ENCODE results near the gene BICRA.
A peak's percentile ranks its signal among the peaks of the same experiment; 100 is the strongest.

Gene BICRA

DNA sequence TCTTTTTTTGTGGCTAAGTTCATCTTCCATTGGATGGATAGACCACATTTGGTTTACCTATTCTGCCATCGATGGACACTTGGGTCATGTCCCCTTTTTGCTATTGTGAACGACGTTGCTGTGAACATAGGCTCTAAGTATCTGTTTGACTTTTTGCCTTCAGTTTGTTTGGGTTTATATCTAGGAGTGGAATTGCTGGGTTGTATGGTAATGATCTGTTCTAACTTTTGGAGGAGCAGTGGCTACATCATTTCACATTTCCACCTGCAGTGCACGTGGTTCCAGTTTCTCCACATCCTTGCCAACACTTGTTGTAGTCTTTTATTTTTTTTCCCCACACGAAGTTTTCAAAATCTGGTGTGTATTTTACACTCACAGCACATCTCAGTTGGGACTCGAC lies 21.7 kb downstream of the BICRA start:
- Histone ChIP-seq H3K36me3 (ENCODE audit: control insufficient read depth in 1 of 2, insufficient read depth in 2 of 2, low read length in 2 of 2) (peaks cover 2 to 8% of the 10 kb centered on the region in 2 experiments), H3K23ac (ENCODE audit: low read length) (no peak overlapping the region), H3K79me2 (ENCODE audit: control insufficient read depth, insufficient read depth, low read length, poor library complexity) (peaks cover 14% of the 10 kb centered on the region), H4K12ac (ENCODE audit: low read depth, low read length) (no peak overlapping the region), H2AK5ac (ENCODE audit: low read length) (no peak overlapping the region), H3K14ac (ENCODE audit: low read length) (no peak overlapping the region), H3K4me2 (ENCODE audit: low read length) (no peak overlapping the region), H2AFZ (ENCODE audit: insufficient read depth, low read length, poor library complexity) (no peak overlapping the region), H3K27me3 (ENCODE audit: insufficient read depth, low read length) (no peaks in the 10 kb centered on the region), H2BK12ac (ENCODE audit: low read length) (no peak overlapping the region), H3K4me3 (ENCODE audit: low read depth, low read length) (no peak overlapping the region), H2BK120ac (ENCODE audit: insufficient read depth, low read length, poor library complexity) (no peak overlapping the region), H3K4me1 (ENCODE audit: control insufficient read depth in 1 of 2, insufficient read depth in 2 of 2, low read length in 2 of 2) (peaks cover 16 to 20% of the 10 kb centered on the region in 2 experiments), H3K27ac (ENCODE audit: low read depth, low read length) (no peak overlapping the region), H3K9ac (ENCODE audit: low read length) (no peak overlapping the region), H4K91ac (ENCODE audit: low read depth, low read length) (no peak overlapping the region), H3K18ac (ENCODE audit: low read length) (no peak overlapping the region), H2BK5ac (ENCODE audit: low read depth, low read length, poor library complexity) (no peak overlapping the region), H3K4ac (ENCODE audit: low read depth, low read length) (peak overlapping the region; percentile 6), H4K8ac (ENCODE audit: low read depth, low read length) (no peak overlapping the region), H3K79me1 (ENCODE audit: low read length) (peaks cover 7% of the 10 kb centered on the region), H3K9me3 (ENCODE audit: insufficient read depth, low read depth, low read length) (no peaks in the 10 kb centered on the region)
- no CpG with 5 or more reads among the region's 6 CpGs for WGBS (ENCODE audit: extremely low coverage, insufficient coverage, insufficient read length)
- DNase-seq = no peak

DNA sequence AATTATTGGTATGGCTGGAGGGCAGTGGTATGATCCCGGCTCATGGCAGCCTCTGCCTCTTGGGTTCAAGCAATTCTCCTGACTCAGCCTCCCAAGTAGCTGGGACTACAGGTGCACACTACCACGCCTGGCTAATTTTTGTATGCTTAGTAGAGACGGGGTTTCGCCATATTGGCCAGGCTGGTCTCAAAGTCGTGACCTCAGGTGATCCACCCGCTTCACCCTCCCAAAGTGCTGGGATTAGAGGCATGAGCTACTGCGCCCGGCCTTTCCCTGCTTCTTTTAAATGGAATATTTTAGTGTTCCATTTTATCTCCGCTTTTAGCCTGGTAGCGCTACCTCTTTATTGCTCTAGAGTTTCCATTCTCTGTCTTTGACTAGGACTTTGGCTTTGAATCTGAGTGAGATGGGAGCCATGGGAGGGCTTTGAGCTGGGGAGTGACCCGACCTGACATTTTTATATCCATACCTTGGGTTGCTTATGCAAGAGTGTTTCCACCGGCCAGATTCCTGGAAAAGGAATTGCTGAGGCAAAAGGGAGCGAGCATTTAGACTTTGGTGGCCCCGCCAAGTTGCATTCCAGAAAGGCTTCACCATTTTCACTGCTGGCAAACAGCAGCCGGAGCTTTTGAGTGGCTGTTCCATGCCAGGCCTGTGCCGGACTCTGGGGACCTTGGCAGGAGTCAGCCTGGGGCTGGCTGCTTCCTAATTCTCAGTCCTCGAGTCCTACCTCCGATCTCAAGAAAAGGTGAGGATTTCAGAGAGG lies 22.9 kb downstream of the BICRA start:
- H3K79me1 ChIP-seq (ENCODE audit: low read length) = peaks cover 5% of the 10 kb centered on the region
- no peaks in the 10 kb centered on the region for H3K27me3 ChIP-seq (ENCODE audit: insufficient read depth, low read length)
- peaks cover 2 to 7% of the 10 kb centered on the region in 2 experiments for H3K36me3 ChIP-seq (ENCODE audit: control insufficient read depth in 1 of 2, insufficient read depth in 2 of 2, low read length in 2 of 2)
- H3K27ac ChIP-seq (ENCODE audit: low read depth, low read length) = peak overlapping the region; percentile 12
- peak overlapping the region; percentile 31 for H3K18ac ChIP-seq (ENCODE audit: low read length)
- peaks cover 12 to 13% of the 10 kb centered on the region in 2 experiments for H3K4me1 ChIP-seq (ENCODE audit: control insufficient read depth in 1 of 2, insufficient read depth in 2 of 2, low read length in 2 of 2)
- H3K4me3 ChIP-seq (ENCODE audit: low read depth, low read length) = no peak overlapping the region
- no peak overlapping the region for H4K8ac ChIP-seq (ENCODE audit: low read depth, low read length)
- WGBS (ENCODE audit: extremely low coverage, insufficient coverage, insufficient read length) = no CpG with 5 or more reads among the region's 18 CpGs
- H3K9me3 ChIP-seq (ENCODE audit: insufficient read depth, low read depth, low read length) = no peaks in the 10 kb centered on the region
- DNase-seq = peak; percentile 82 to 91
- no peak overlapping the region for H4K12ac ChIP-seq (ENCODE audit: low read depth, low read length)
- no peak overlapping the region for H3K23ac ChIP-seq (ENCODE audit: low read length)
- no peak overlapping the region for H2BK12ac ChIP-seq (ENCODE audit: low read length)
- H4K91ac ChIP-seq (ENCODE audit: low read depth, low read length) = no peak overlapping the region
- no peak overlapping the region for H3K14ac ChIP-seq (ENCODE audit: low read length)
- H2AFZ ChIP-seq (ENCODE audit: insufficient read depth, low read length, poor library complexity) = no peak overlapping the region
- H2BK120ac ChIP-seq (ENCODE audit: insufficient read depth, low read length, poor library complexity) = no peak overlapping the region
- peak overlapping the region; percentile 70 for H3K4ac ChIP-seq (ENCODE audit: low read depth, low read length)
- no peak overlapping the region for H3K9ac ChIP-seq (ENCODE audit: low read length)
- no peak overlapping the region for H3K4me2 ChIP-seq (ENCODE audit: low read length)
- H3K79me2 ChIP-seq (ENCODE audit: control insufficient read depth, insufficient read depth, low read length, poor library complexity) = peaks cover 13% of the 10 kb centered on the region
- no peak overlapping the region for H2AK5ac ChIP-seq (ENCODE audit: low read length)
- H2BK5ac ChIP-seq (ENCODE audit: low read depth, low read length, poor library complexity) = no peak overlapping the region

DNA sequence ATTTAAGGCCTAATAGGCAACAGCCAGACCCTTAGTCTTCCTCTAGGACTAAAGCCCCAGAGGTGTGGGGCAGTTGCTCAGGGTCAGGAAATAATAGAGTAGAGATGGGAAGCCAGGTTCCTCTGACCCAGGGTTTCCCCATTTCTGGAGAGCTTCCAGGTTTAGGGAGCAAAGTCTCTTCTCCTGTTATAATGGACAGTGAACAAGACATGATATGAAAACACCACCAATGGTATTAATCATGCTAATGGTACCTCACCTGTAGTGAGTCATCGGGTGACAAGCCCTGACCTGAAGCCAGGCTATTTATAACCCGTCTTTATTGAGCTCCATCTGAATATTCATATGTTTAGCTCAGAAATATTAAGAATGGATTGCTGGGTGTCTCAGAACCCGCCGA lies 24.6 kb downstream of the BICRA start:
- Histone ChIP-seq H3K36me3 (ENCODE audit: control insufficient read depth in 1 of 2, insufficient read depth in 2 of 2, low read length in 2 of 2) (peaks cover 0 to 4% of the 10 kb centered on the region in 2 experiments), H3K18ac (ENCODE audit: low read length) (no peak overlapping the region), H3K4me1 (ENCODE audit: control insufficient read depth in 1 of 2, insufficient read depth in 2 of 2, low read length in 2 of 2) (peaks cover 15 to 16% of the 10 kb centered on the region in 2 experiments), H2AFZ (ENCODE audit: insufficient read depth, low read length, poor library complexity) (no peak overlapping the region), H3K23ac (ENCODE audit: low read length) (no peak overlapping the region), H3K79me2 (ENCODE audit: control insufficient read depth, insufficient read depth, low read length, poor library complexity) (peaks cover 11% of the 10 kb centered on the region), H3K79me1 (ENCODE audit: low read length) (peaks cover 5% of the 10 kb centered on the region), H3K9ac (ENCODE audit: low read length) (no peak overlapping the region), H3K4me2 (ENCODE audit: low read length) (no peak overlapping the region), H2BK120ac (ENCODE audit: insufficient read depth, low read length, poor library complexity) (no peak overlapping the region), H2AK5ac (ENCODE audit: low read length) (no peak overlapping the region), H3K27ac (ENCODE audit: low read depth, low read length) (no peak overlapping the region), H3K9me3 (ENCODE audit: insufficient read depth, low read depth, low read length) (no peaks in the 10 kb centered on the region), H4K8ac (ENCODE audit: low read depth, low read length) (no peak overlapping the region), H3K4ac (ENCODE audit: low read depth, low read length) (peak overlapping the region; percentile 72), H4K12ac (ENCODE audit: low read depth, low read length) (no peak overlapping the region), H2BK5ac (ENCODE audit: low read depth, low read length, poor library complexity) (no peak overlapping the region), H2BK12ac (ENCODE audit: low read length) (no peak overlapping the region), H3K4me3 (ENCODE audit: low read depth, low read length) (no peak overlapping the region), H4K91ac (ENCODE audit: low read depth, low read length) (peak overlapping the region; percentile 8), H3K14ac (ENCODE audit: low read length) (no peak overlapping the region), H3K27me3 (ENCODE audit: insufficient read depth, low read length) (no peaks in the 10 kb centered on the region)
- no CpG with 5 or more reads among the region's 4 CpGs for WGBS (ENCODE audit: extremely low coverage, insufficient coverage, insufficient read length)
- peak in 1 of 2 donors; percentile 68 for DNase-seq

DNA sequence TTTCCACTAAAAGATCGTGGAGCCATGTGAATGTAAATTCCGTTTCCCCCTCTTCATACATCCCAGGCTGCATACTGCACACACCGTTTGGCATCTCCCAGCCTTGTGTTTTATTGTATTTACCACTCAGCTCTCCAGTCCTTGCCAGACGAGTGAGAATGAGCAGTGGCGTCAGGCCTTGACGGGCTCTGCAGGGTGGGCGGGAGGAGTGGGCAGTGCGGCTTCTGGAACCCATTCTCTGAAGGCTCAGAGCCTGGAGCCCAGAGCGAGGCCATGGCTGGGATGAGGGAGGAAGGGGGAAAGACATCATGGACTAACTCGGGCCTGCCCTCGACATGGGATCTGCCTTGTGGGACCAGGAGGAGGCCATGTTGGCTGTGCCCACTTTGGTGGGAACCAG lies 25.1 kb downstream of the BICRA start:
- DNase-seq = no peak
- Histone ChIP-seq H2BK5ac (ENCODE audit: low read depth, low read length, poor library complexity) (no peak overlapping the region), H3K9ac (ENCODE audit: low read length) (no peak overlapping the region), H3K4me1 (ENCODE audit: control insufficient read depth in 1 of 2, insufficient read depth in 2 of 2, low read length in 2 of 2) (peaks cover 15 to 16% of the 10 kb centered on the region in 2 experiments), H3K27me3 (ENCODE audit: insufficient read depth, low read length) (no peaks in the 10 kb centered on the region), H3K27ac (ENCODE audit: low read depth, low read length) (no peak overlapping the region), H2AFZ (ENCODE audit: insufficient read depth, low read length, poor library complexity) (no peak overlapping the region), H2BK12ac (ENCODE audit: low read length) (peak overlapping the region; percentile 26), H3K4me3 (ENCODE audit: low read depth, low read length) (no peak overlapping the region), H3K79me2 (ENCODE audit: control insufficient read depth, insufficient read depth, low read length, poor library complexity) (peaks cover 11% of the 10 kb centered on the region), H3K4ac (ENCODE audit: low read depth, low read length) (peak overlapping the region; percentile 56), H3K9me3 (ENCODE audit: insufficient read depth, low read depth, low read length) (no peaks in the 10 kb centered on the region), H4K91ac (ENCODE audit: low read depth, low read length) (no peak overlapping the region), H4K12ac (ENCODE audit: low read depth, low read length) (no peak overlapping the region), H3K23ac (ENCODE audit: low read length) (no peak overlapping the region), H3K4me2 (ENCODE audit: low read length) (no peak overlapping the region), H4K8ac (ENCODE audit: low read depth, low read length) (no peak overlapping the region), H3K79me1 (ENCODE audit: low read length) (peaks cover 5% of the 10 kb centered on the region), H3K18ac (ENCODE audit: low read length) (peak overlapping the region; percentile 5), H3K36me3 (ENCODE audit: control insufficient read depth in 1 of 2, insufficient read depth in 2 of 2, low read length in 2 of 2) (peaks cover 0 to 4% of the 10 kb centered on the region in 2 experiments), H2AK5ac (ENCODE audit: low read length) (no peak overlapping the region), H2BK120ac (ENCODE audit: insufficient read depth, low read length, poor library complexity) (no peak overlapping the region), H3K14ac (ENCODE audit: low read length) (no peak overlapping the region)
- no CpG with 5 or more reads among the region's 11 CpGs for WGBS (ENCODE audit: extremely low coverage, insufficient coverage, insufficient read length)

All from trophoblast cell (in vitro differentiated cells and primary cell).